A673 (cell line): ENCODE measurements around the gene ZIC1. TPM values are rescaled to one million over a fixed set of nuclear protein-coding genes. Genes with fewer than 3 reads are reported as not detected.

Source experiments
- BruUV-seq: library from RNA; stranded (reverse); fragments of 400-500 nt; replicated peaks from 2 replicates; lab custom pipeline; 2021; lab: Mats Ljungman, UMichigan
- CTCF ChIA-PET: fragments of 300-600 bp; sonication (Branson Sonifier 250); formaldehyde crosslinking; loops from one replicate; lab custom pipeline; 2022; ENCODE audit warnings: antibody characterized with exemption; lab: Charles Lee
- POLR2A ChIA-PET: fragments of 300-600 bp; sonication (Branson Sonifier 250); formaldehyde crosslinking; loops from one replicate; lab custom pipeline; 2022; ENCODE audit warnings: antibody characterized with exemption; ENCODE audit not compliant: low non-redundant PET; lab: Charles Lee
- DNase-seq: peaks from one replicate; pipeline ENCODE4 v3.0.0-alpha.2; 2015; ENCODE audit warnings: low spot score
- H3K27ac ChIP-seq: fragments of 200-600 bp; sonication (generic); 2 replicates; pipeline ENCODE4 v1.5.1; 2016; ENCODE audit warnings: mixed run types, low read depth, mild to moderate bottlenecking, mixed read lengths, antibody characterized with exemption, low read length; ENCODE audit not compliant: poor library complexity, severe bottlenecking
- H3K27me3 ChIP-seq: fragments of 200-600 bp; sonication (generic); replicated peaks from 2 replicates; pipeline ENCODE4 v1.6.1; 2017; ENCODE audit warnings: mixed run types, low read depth, mild to moderate bottlenecking, mixed read lengths, antibody characterized with exemption, low read length; ENCODE audit not compliant: insufficient read depth, poor library complexity
- H3K36me3 ChIP-seq: fragments of 200-600 bp; sonication (generic); 2 replicates; pipeline ENCODE4 v1.6.1; 2016; ENCODE audit warnings: mixed run types, mild to moderate bottlenecking, mixed read lengths, antibody characterized with exemption, low read length; ENCODE audit not compliant: insufficient read depth, poor library complexity, severe bottlenecking
- H3K4me1 ChIP-seq: fragments of 200-600 bp; sonication (generic); 2 replicates; pipeline ENCODE4 v1.6.1; 2017; ENCODE audit warnings: mixed run types, mild to moderate bottlenecking, mixed read lengths, antibody characterized with exemption, low read length; ENCODE audit not compliant: insufficient read depth, poor library complexity, severe bottlenecking
- H3K4me3 ChIP-seq: fragments of 200-600 bp; sonication (generic); 2 replicates; pipeline ENCODE4 v1.5.1; 2016; ENCODE audit warnings: low read depth, mixed run types, mild to moderate bottlenecking, mixed read lengths, low read length; ENCODE audit not compliant: poor library complexity, severe bottlenecking
- H3K9me3 ChIP-seq: fragments of 200-600 bp; sonication (generic); 2 replicates; pipeline ENCODE4 v1.6.1; 2016; ENCODE audit warnings: mixed run types, low read depth, mild to moderate bottlenecking, mixed read lengths, antibody characterized with exemption, low read length; ENCODE audit not compliant: poor library complexity, severe bottlenecking
- EZH2 ChIP-seq: fragments of 200-600 bp; sonication (generic); IDR thresholded peaks from 2 replicates; pipeline ENCODE4 v1.6.1; 2017; ENCODE audit warnings: borderline replicate concordance, low read depth, mild to moderate bottlenecking, mixed read lengths, antibody characterized with exemption, low read length; ENCODE audit not compliant: poor library complexity, severe bottlenecking
- intact Hi-C: fragments of 100-400 bp; cut with micrococcal nuclease; formaldehyde crosslinking; loops from one replicate; pipeline ENCODE4 v1.10.0; 2022; ENCODE audit not compliant: unreplicated experiment
- total RNA-seq: library from RNA; stranded (reverse); gene quantifications from 2 replicates; pipeline ENCODE4 v1.2.3, GENCODE V29; 2021
- TF ChIP-seq, protein P1 (sequence below): fragments of 300-800, 200-600 bp; sonication (generic); conservative IDR thresholded peaks from 2 replicates; pipeline ENCODE4 v1.5.1; 2017; ENCODE audit warnings: low read depth, mild to moderate bottlenecking, antibody characterized with exemption, low read length, moderate library complexity, mixed read lengths

The ZIC1 gene
- total RNA-seq, 1 experiment from 2014 or later, result 1.4 TPM

DNA sequence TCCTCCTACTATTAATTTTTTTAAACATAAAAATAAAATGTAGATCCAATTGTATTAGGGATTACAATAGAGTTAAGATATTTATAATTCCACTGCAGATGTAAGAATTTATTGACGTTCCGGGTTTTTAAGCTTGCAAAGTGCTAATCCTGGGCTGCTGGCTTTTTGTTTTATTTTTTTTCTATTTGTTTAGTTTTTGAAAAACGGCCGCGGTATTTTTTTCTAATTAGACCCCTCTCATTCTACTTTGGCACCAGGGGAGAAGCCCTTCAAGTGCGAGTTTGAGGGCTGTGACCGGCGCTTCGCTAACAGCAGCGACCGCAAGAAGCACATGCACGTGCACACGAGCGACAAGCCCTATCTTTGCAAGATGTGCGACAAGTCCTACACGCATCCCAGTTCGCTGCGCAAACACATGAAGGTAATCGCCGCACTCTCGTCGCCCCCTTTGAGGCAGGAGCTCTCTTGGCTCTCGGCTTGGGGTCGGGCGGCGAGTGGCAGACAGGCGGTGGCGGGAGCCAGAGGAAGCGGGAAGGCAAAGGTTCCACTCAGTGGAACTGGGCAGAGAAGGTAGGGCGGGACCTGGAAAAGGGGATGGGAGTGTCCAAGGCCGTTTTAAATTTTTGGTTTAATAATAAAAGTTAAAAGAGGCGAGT lies 3.2 kb downstream of the ZIC1 start:
- H3K27ac ChIP-seq, result no peak overlapping the region
- no peaks in the 10 kb centered on the region for H3K36me3 ChIP-seq
- TF ChIP-seq EZH2, result no peak
- TF ChIP-seq, protein P1, sequence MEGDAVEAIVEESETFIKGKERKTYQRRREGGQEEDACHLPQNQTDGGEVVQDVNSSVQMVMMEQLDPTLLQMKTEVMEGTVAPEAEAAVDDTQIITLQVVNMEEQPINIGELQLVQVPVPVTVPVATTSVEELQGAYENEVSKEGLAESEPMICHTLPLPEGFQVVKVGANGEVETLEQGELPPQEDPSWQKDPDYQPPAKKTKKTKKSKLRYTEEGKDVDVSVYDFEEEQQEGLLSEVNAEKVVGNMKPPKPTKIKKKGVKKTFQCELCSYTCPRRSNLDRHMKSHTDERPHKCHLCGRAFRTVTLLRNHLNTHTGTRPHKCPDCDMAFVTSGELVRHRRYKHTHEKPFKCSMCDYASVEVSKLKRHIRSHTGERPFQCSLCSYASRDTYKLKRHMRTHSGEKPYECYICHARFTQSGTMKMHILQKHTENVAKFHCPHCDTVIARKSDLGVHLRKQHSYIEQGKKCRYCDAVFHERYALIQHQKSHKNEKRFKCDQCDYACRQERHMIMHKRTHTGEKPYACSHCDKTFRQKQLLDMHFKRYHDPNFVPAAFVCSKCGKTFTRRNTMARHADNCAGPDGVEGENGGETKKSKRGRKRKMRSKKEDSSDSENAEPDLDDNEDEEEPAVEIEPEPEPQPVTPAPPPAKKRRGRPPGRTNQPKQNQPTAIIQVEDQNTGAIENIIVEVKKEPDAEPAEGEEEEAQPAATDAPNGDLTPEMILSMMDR, result no peak
- DNase-seq, result no peak
- H3K9me3 ChIP-seq, result no peaks in the 10 kb centered on the region
- CTCF ChIA-PET, result no interaction called here
- POLR2A ChIA-PET, result no interaction called here
- intact Hi-C loops, result no loop called here
- H3K4me3 ChIP-seq, result no peak overlapping the region
- peaks cover 98% of the 10 kb centered on the region for H3K27me3 ChIP-seq
- BruUV-seq, result no TSS peak
- H3K4me1 ChIP-seq, result peaks cover 8% of the 10 kb centered on the region

DNA sequence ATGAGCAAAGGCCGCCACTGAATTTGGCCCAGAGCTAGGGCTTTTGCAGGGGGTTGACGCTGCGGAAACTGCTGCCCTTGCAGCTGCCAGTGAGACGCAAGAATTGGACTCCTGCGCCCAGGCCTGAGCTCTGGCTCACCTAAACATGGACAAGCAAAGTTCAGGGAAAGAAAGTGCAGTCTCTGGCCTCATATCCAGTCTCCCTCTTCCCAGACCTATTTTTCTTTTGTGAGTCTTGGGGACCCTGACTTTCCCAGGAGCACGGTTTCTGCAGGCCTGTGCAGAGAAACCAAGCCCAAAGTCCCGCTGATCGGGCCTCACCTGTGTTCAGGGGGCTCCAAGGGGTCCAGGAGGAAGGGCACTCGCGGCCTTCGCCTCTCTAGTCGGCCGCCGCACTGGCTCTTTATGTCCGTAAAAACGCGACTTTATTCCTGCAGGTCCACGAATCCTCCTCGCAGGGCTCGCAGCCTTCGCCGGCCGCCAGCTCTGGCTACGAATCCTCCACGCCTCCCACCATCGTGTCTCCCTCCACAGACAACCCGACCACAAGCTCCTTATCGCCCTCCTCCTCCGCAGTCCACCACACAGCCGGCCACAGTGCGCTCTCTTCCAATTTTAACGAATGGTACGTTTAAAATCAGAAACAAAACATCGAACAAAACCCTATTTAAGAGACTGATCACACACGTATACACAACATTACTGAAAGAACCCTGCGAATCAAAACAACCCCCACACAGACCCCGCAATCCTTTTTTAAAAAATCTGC lies 3.9 kb downstream of the ZIC1 start:
- peaks cover 8% of the 10 kb centered on the region for H3K4me1 ChIP-seq
- intact Hi-C loops, result no loop called here
- no peak overlapping the region for H3K27ac ChIP-seq
- H3K27me3 ChIP-seq, result peaks cover 96% of the 10 kb centered on the region
- ChIA-PET POLR2A (no interaction called here), CTCF (no interaction called here)
- H3K9me3 ChIP-seq, result no peaks in the 10 kb centered on the region
- no TSS peak for BruUV-seq
- H3K36me3 ChIP-seq, result no peaks in the 10 kb centered on the region
- DNase-seq, result no peak
- TF ChIP-seq EZH2, result peak; percentile 59
- TF ChIP-seq, protein P1, result no peak
- no peak overlapping the region for H3K4me3 ChIP-seq

- Histone ChIP-seq H3K27me3 (peaks cover 96% of the 10 kb centered on the region), H3K4me3 (no peak overlapping the region), H3K36me3 (no peaks in the 10 kb centered on the region), H3K4me1 (peaks cover 8% of the 10 kb centered on the region), H3K27ac (no peak overlapping the region), H3K9me3 (no peaks in the 10 kb centered on the region)
- BruUV-seq, result no TSS peak
- intact Hi-C loops, result no loop called here
- no peak for DNase-seq
- TF ChIP-seq EZH2, result no peak
- TF ChIP-seq, protein P1, result no peak
- POLR2A ChIA-PET, result no interaction called here
- CTCF ChIA-PET, result no interaction called here
Observed at GRCh38 chr3:147413686-147414389, 4.7 kb downstream of the ZIC1 start.
